NCI-H2227 (cell line): ENCODE data around the gene MACC1.
A peak's percentile ranks its signal among the peaks of the same experiment; 100 is the strongest.

Experiments
- DNase-seq: peaks from one replicate; lab custom pipeline; 2025; ENCODE audit not compliant: unreplicated experiment; lab: John Stamatoyannopoulos, UW

Gene MACC1

DNA sequence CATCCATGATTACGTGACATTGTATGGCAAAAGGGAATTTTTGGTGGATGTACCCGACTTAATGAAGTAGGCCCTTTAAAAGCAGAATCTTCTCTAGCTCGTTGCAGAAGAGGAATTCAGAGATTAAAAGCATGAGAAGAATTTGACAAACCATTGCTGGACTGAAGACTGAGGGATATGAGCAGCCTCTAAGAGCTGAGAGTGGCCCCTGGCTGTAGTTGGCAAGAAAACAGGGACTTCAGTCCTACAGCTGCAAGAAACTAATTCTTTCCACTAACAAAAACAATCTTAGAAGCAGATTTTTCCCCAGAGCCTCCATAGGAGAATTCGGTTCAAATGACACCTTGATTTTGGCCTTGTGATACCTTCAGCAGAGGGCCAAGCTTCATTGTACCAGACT, 34.1 kb downstream of the MACC1 start:
- no peak for DNase-seq

DNA sequence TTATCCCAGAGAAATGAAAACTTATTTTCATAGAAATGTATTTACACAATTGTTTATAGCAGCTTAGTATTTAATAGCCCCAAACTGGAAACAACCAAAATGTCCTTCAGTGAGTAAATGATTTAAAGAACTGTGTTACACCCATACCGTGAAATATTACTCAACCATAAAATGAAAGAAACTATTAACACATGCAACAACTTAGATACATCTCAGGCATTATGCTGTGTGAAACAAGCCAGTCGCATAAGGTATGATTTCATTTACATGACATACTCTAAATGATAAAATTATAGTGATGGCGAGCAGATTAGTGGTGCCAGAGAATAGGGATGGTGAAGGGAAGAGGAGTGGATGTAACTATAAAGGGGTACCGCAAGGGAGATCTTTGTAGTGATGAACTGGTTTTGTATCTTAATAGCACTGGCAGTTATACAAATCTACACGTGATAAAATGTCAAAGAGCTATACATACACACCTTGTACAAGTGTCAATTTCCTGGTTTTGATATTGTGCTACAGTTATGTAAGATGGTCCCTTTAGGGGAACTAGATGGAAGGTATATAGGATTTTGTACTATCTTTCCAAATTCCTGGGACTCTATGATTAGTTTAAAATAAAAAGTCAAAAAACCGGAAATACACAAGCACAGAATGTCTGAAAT, 40.5 kb downstream of the MACC1 start:
- DNase-seq = no peak

- no peak for DNase-seq
Observed at GRCh38 chr7:20173828-20174227, 43.4 kb downstream of the MACC1 start.

- DNase-seq = peak; percentile 76
Observed at GRCh38 chr7:20172736-20173334, 44.3 kb downstream of the MACC1 start.

GRCh38 chr7:20170633-20171032, 46.6 kb downstream of the MACC1 start:
- DNase-seq = no peak

DNA sequence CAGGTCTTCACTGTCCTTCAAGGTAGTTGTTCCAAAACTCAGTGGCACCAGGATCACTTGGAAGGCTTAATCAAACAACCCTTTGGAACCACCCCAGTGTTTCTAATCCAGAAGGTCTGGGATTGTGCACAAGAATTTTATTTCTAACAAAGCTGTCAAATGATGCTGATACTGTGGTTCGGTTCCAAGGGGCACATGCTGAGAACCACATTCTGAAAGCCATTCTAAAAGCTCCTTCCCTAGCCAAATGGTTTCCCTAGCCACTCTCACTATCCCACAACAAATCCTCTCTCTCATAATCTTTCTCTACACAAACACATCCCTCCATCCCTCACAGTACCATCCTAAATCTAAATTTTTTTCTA, 52.1 kb downstream of the MACC1 start:
- no peak for DNase-seq

DNA sequence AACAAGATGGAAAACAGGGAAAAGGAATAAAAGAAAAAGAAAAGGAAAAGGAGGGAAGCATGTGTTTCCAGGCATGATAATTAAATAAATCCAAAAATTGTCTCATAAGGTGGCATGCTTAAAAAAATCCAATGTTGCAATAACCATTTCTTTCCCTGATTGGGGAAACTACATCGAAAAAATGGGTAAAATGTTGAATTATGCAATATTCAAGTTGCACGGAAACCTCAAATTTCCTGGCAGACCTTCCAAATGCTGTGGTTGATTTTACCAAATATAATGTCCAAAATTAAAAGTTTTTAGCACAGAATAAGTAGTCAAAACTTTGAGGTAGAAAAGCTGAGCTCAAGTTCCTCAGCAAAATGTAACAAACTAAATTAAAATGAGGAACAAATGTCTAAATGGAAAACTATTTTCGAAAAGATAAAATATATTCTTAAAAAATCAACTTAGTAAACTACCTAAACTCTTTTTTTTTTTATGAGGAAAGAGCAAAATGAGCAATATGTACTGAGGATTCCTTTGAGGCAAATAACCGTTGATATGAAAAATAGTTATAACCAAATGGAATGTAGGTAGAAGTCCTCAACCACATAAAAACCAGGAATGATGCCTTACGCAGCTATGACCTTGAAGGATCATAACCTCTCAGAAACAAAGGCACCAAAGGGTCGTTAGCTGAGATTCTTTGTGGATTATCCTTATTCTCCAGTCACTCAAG, 52.6 kb downstream of the MACC1 start:
- no peak for DNase-seq

GRCh38 chr7:20162665-20163064, 54.5 kb downstream of the MACC1 start:
- no peak for DNase-seq

GRCh38 chr7:20159226-20159747, 57.9 kb downstream of the MACC1 start:
- DNase-seq = no peak

- DNase-seq = no peak
Observed at GRCh38 chr7:20158684-20159083, 58.5 kb downstream of the MACC1 start.

DNA sequence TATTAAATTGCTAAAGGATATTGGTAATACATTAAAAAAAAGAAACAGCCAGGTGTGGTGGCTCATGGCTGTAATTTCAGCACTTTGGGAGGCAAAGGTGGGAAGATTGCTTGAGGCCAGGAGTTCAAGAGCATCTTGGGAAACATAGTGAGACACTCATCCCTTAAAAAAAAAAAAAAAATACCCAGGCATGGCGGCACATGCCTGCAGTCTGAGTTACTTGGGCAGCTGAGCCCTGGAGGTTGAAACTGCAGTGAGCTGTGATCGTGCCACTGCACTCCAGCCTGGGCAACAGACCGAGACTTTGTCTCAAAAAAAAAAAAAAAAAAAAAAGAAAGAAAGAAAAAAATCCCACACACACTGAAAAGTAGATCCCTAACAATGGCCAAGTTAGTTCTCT, 59.7 kb downstream of the MACC1 start:
- no peak for DNase-seq

DNA sequence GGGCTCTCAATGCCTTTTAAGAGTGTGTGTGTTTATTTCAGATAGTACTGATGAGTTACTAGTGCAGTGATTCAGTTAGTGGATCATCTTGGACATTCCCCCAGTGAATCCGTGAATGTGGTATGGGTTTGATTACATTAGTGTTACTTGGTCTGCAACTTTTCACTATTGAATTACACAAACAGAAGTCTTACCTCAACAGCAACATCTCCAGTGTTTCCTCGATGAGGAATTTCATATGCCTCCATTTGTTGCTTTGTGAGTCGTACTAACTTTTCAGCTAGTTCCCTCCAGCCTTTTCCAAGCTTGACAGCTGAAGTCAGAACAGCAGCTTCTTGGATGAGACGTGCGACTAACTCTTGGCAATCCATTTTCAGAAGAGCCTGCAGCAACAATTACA, 63.2 kb downstream of the MACC1 start:
- no peak for DNase-seq

GRCh38 chr7:20153567-20153966, 63.6 kb downstream of the MACC1 start:
- no peak for DNase-seq

DNA sequence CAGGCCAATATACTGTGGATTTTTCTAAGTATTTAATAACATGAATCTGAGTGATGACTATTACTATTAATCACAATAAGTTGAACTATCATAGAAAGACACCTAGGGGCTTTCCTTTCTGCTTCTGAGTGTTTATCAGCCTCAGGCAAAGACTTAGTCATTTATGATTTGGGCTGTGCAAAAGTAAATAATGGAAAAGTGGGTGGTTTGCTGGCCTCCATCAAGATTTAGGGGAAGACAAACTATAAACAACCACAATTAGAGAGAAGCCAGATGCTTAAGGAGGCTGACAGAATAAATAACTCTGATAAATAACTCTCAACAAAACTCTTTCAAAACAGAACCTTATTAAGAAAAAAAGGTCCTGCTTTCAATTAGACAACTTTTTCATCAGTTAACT, 64.7 kb downstream of the MACC1 start:
- DNase-seq = no peak

DNA sequence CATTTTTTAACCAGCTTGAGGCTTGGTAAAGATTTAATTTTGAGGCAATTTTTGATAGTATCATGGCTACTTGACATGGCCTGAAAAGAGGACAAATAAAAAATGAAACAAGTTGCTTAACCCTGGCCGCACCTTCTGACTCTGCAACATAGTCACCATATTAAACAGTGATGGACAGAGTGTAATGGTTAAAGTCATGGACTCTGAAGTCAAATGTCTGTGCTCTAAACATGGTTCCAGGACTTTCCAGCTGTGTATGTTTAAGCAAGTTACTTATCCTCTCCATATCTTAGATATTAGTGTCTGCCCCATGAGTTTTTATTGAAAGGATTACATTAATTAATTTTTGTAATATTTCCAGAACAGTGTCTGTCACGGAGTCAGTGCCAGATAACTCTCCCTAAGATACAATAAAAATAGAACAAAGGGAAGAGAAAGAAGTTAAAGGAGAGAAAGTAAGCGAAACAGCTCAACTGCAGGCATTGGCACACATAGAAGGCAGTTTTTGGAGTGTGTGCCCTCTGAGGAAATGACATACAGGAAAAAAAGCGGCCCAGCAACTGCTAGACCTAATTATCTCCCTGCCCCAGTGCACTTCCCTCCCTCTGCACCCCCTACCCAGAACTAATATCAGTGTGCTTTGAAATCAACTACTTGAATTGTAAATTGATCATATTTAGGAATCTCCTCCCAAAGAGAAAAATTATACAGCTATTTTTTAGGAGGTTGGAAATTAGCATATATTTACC, 65.3 kb downstream of the MACC1 start:
- DNase-seq = no peak

DNA sequence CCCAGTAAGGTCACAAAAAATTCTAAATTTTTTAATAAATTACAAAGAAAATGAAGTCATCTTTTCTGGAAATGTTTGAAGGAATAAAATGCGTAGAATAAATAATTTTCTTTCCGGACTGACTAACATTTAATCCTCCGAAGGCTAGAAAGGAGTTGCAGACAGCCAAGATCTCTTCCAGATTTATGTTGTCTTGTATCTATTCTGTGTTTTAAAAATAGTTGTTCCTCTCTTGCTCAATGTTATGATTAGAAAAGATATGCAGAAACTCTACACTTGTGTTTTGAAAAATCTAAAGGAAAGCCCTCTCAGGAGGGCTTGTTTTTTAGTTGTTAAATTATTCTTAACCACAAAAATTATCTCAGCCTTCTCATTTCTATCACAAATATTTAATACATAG, 70.7 kb downstream of the MACC1 start:
- DNase-seq = no peak

DNA sequence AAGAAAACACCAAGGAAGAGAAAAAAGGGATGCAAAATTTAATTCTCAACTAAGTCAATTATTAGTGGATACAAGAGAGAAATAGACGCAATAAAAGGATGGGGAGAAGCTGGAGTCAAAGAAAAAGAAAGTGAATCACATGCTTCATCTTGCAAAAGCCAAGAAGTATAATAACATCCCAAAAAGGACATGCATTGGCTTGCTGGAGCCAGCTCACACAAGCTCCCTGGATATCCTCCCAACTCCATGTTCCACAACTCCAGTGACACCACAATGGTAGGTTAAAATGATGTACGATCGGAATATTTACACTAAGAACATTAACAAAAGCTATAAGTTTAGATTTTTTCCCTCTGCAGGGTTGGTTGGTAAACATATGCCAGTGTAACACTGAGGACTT, 72.4 kb downstream of the MACC1 start:
- DNase-seq = no peak

GRCh38 chr7:20141666-20142065, 75.5 kb downstream of the MACC1 start:
- DNase-seq = peak; percentile 77

DNA sequence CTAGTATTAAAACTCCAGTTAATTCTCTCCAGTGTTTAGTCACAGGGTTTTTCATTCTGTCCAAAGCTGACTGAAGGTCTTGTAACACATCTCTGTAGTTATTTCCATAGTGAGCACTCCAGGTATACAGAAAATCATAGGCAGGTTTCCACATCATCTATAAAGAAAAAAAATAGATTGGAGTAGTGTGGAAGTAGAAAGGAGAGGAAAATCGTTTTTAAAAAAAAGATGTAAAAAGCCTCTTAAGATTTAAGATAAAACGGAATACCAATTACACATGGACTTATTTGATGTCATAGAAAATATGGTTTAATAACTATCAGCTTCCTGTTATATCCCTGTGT, 76.2 kb downstream of the MACC1 start:
- DNase-seq = no peak

DNA sequence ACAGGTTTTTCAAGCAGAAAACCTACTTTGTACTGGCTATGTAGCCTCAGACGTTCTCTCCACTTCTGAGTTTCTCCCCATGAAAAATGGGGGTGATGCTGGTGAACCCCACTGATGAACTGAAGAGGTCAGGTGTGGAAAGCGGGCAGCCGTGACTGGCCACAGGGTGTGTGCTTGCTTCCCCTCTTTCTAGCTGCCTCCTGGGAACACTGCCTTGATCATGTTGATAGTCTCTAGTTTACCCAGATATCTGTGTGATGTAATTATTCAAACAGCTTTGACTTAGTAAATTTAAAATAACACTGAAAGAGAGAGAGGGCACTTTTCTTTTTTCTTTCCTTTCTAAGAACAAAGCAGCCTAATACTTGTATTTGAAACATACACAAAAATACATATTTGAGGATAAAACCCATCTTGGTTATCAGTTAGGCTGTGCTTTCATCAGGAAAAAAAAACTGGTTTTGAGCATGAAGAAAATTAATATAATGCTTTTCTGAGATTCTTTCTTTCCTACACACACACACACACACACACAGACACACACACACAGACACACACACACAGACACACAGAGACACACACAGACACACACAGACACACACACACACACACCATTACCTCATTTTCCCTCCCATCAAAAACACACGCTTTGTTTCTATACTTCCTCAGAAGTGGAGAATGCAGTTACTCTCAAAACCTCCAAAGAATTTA, 76.7 kb downstream of the MACC1 start:
- DNase-seq = no peak

DNA sequence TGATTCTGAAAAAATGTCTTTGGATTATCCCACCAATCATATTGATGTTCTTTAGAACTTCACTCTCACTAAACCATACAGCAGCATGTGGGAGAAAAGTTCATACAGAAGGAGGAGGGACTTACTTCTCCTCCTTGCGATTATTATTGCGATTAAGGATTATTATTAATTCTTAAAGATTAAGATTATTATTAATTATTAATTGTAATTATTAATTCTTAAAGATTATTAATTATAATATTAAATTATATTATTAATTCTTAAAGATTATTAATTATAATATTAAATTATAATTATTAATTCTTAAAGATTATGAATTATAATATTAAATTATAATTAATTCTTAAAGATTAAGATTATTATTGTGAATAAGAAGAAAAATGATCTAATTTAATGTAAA, 80.5 kb downstream of the MACC1 start:
- DNase-seq = no peak
